Measurements from ENCODE around the gene YWHAE.
"Not testable (repeated sequence)": the region's sequence is repeated elsewhere in the genome, so short reads cannot be mapped to it uniquely, and the experiment has no call there.

DNA sequence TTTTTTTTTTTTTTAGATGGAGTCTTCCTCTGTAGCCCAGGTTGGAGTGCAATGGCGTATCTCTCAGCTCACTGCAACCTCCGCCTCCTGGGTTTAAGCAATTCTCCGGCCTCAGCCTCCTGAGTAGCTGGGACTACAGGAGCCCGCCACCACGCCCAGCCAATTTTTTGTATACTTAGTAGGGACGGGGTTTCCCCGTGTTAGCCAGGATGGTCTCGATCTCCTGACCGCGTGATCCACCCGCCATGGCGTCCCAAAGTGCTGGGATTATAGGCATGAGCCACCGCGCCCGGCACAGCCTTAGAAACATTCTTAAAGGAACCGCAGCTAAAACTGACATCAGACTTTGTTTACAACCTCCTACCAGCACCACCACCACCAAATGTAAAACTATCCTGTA, 47.5 kb downstream of the YWHAE start:
- TF ChIP-seq, protein P1, sequence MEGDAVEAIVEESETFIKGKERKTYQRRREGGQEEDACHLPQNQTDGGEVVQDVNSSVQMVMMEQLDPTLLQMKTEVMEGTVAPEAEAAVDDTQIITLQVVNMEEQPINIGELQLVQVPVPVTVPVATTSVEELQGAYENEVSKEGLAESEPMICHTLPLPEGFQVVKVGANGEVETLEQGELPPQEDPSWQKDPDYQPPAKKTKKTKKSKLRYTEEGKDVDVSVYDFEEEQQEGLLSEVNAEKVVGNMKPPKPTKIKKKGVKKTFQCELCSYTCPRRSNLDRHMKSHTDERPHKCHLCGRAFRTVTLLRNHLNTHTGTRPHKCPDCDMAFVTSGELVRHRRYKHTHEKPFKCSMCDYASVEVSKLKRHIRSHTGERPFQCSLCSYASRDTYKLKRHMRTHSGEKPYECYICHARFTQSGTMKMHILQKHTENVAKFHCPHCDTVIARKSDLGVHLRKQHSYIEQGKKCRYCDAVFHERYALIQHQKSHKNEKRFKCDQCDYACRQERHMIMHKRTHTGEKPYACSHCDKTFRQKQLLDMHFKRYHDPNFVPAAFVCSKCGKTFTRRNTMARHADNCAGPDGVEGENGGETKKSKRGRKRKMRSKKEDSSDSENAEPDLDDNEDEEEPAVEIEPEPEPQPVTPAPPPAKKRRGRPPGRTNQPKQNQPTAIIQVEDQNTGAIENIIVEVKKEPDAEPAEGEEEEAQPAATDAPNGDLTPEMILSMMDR (IDR thresholded peaks at IDR 0.05), result not testable (repeated sequence)
- not testable (repeated sequence) for TF ChIP-seq POLR2A (IDR thresholded peaks at IDR 0.05)

Data from right lobe of liver (tissue), 4 donors.